LNCaP clone FGC (cell line): Measurements from ENCODE around the gene ZMYM2.

Experiments used
- DNase-seq: peaks from one replicate; pipeline ENCODE4 v3.0.0-alpha.2; 2011; ENCODE audit warnings: low read depth
- H3K4me3 ChIP-seq: 2 replicates; pipeline ENCODE4 v1.5.1; 2011; ENCODE audit warnings: mild to moderate bottlenecking, low read depth, low read length, control low read depth
- CTCF ChIP-seq: IDR thresholded peaks from 2 replicates; pipeline ENCODE4 v1.5.1; 2012; ENCODE audit warnings: mild to moderate bottlenecking; ENCODE audit not compliant: control insufficient read depth, insufficient read depth; ENCODE audit errors: extremely low read depth

The ZMYM2 gene

GRCh38 chr13:20136781-20137703 lies 178.5 kb downstream of the ZMYM2 start:
- peak; percentile 38 for TF ChIP-seq CTCF
- no peak for DNase-seq

GRCh38 chr13:20137875-20138274 lies 179.3 kb downstream of the ZMYM2 start:
- no peak for TF ChIP-seq CTCF

More at GRCh38 chr13:20136781-20137703, 178.5 kb downstream of the ZMYM2 start:
- no peak overlapping the region for H3K4me3 ChIP-seq

GRCh38 chr13:20140487-20140886 lies 182.0 kb downstream of the ZMYM2 start:
- no peak for DNase-seq
- H3K4me3 ChIP-seq, result no peak overlapping the region
- TF ChIP-seq CTCF, result no peak

More at GRCh38 chr13:20137875-20138274, 179.3 kb downstream of the ZMYM2 start:
- H3K4me3 ChIP-seq, result no peak overlapping the region
- DNase-seq, result no peak
